A673 (cell line): Measurements from ENCODE around the gene EXOC5.

ENCODE experiments used
- CTCF ChIP-seq: fragments of 300-800, 200-600 bp; sonication (generic); conservative IDR thresholded peaks from 2 replicates; pipeline ENCODE4 v1.5.1; 2017; ENCODE audit warnings: low read depth, mild to moderate bottlenecking, antibody characterized with exemption, low read length, moderate library complexity, mixed read lengths
- EZH2 ChIP-seq: fragments of 200-600 bp; sonication (generic); IDR thresholded peaks from 2 replicates; pipeline ENCODE4 v1.6.1; 2017; ENCODE audit warnings: borderline replicate concordance, low read depth, mild to moderate bottlenecking, mixed read lengths, antibody characterized with exemption, low read length; ENCODE audit not compliant: poor library complexity, severe bottlenecking

GRCh38 chr14:57317248-57317833 is 48.6 kb upstream of the EXOC5 start:
- TF ChIP-seq CTCF: peak; percentile 91
- no peak for TF ChIP-seq EZH2
